ENCODE results near the gene ATXN7L2. TPM values are rescaled to one million over a fixed set of nuclear protein-coding genes. Genes with fewer than 3 reads are reported as not detected.

ATXN7L2 gene
- total and polyA plus RNA-seq, 2 of the 8 experiments (the other 6 are each of a cell fraction or from before 2014, with no cell fraction given): 8.1 to 9.3 TPM

DNA sequence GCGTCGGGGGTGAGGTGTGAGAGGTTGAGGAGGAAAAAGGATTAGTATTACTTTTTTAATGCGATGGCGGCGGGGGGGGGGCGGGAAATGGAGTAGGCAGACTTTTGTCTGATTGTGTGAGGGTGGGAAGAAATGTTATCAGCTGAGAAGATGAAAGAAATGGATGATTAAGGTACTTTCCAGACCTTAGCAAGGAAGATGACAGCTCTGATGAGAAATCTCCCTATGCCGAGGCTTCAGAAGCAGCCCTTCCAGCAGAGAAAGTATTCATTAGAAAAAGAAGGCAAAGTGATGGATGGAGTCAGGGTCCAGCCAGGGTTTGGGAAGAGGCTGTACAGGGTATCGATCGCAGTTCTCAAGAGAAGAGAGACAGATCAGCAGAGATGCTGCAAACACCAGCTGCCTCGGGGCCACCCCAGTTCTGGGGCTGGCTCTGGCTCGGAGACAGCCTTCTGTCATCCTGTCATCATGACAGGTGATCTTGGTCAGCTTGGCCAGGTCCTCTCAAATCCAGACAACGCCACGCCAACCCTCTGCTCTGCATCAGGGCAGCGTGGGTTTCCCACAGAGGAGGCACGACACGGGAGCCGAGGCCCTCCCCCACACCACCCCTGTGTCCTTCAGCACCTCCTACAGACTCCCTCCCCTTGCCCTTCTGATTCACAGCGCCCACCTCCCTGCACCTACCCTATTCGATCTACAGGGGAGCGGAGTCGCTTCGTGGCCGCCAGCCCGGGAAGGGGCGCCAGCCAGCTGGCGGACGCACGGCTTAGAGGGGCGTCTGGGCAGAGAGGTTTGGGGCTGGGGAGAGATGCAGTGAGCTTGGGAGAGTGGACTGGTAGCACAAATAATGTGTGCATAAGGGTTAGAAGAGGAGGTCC is 674 bp upstream of the ATXN7L2 start (continued):
- TF ChIP-seq MAX (IDR thresholded peaks at IDR 0.05): 0 out of 2 replicates have a peak, but pooled peaks have one; percentile 25
- no peak for TF ChIP-seq POLR2AphosphoS5 (IDR thresholded peaks at IDR 0.05; ENCODE audit: low read depth, low read length)
- no peak for TF ChIP-seq PHF8 (conservative IDR thresholded peaks at IDR 0.05; ENCODE audit: low read depth, low read length)
- TF ChIP-seq CTCF (IDR thresholded peaks at IDR 0.05; ENCODE audit: control extremely low read depth in 1 of 3, insufficient read depth in 1 of 3, low read depth in 1 of 3, low read length in 3 of 3): peak in 2 of 3 experiments; percentile 19 to 27; a peak in 2 of 4 replicates
- TF ChIP-seq CBX5 (IDR thresholded peaks at IDR 0.05; ENCODE audit: low read depth, low read length): no peak
- no peak for TF ChIP-seq ASH2L (IDR thresholded peaks at IDR 0.05; ENCODE audit: low read length)
- TF ChIP-seq NANOG (IDR thresholded peaks at IDR 0.05; ENCODE audit: insufficient read depth, low read depth, low read length, poor library complexity, severe bottlenecking): no peak
- TF ChIP-seq POLR2A (IDR thresholded peaks at IDR 0.05; ENCODE audit: control extremely low read depth in 1 of 2, low read depth in 2 of 2, low read length in 2 of 2): no peak
- peak; percentile 15 to 58; a peak in 1 of 4 replicates for TF ChIP-seq HDAC2 (IDR thresholded peaks at IDR 0.05; ENCODE audit: borderline replicate concordance in 1 of 2, low read depth in 2 of 2, low read length in 2 of 2)
- no peak for TF ChIP-seq CREB1 (IDR thresholded peaks at IDR 0.05)
- peak; percentile 68 to 82; a peak in 2 of 4 replicates for TF ChIP-seq SIN3A (conservative IDR thresholded peaks at IDR 0.05 in 1 of 2, IDR thresholded peaks at IDR 0.05 in 1 of 2; ENCODE audit: low read depth in 1 of 2, low read length in 2 of 2)
- peak; percentile 61 for TF ChIP-seq KDM4A (IDR thresholded peaks at IDR 0.05; ENCODE audit: low read depth, low read length, severe bottlenecking)
- TF ChIP-seq SAP30 (IDR thresholded peaks at IDR 0.05; ENCODE audit: insufficient read depth, insufficient replicate concordance, low read length): peak; percentile 77
- no peak for TF ChIP-seq SP1 (IDR thresholded peaks at IDR 0.05; ENCODE audit: low read depth, low read length)
- TF ChIP-seq SRF (IDR thresholded peaks at IDR 0.05; ENCODE audit: low read depth, low read length): no peak
- TF ChIP-seq SIRT6 (IDR thresholded peaks at IDR 0.05; ENCODE audit: low read length): no peak
